BJ (cell line): ENCODE measurements around the gene ZNF507. TPM values are rescaled to one million over a fixed set of nuclear protein-coding genes. Genes with fewer than 3 reads are reported as not detected.
A peak's percentile ranks its signal among the peaks of the same experiment; 100 is the strongest.

Source experiments
- CTCF ChIA-PET: fragments of 350-600 bp; formaldehyde crosslinking; extraction: SDS; loops from one replicate; lab custom pipeline; 2021; ENCODE audit warnings: antibody characterized with exemption, inconsistent platforms; lab: Yijun Ruan, JAX
- POLR2A ChIA-PET: fragments of 300-600 bp; sonication (Branson Sonifier 250); formaldehyde crosslinking; extraction: SDS; loops from one replicate; lab custom pipeline; 2021; ENCODE audit warnings: antibody characterized with exemption; lab: Charles Lee
- DNase-seq: peaks from one replicate; pipeline ENCODE4 v3.0.0-alpha.2; 2011; ENCODE audit warnings: low read depth
- H3K27me3 ChIP-seq: 2 replicates; pipeline ENCODE4 v1.6.0; 2011; ENCODE audit warnings: low read length; ENCODE audit not compliant: control insufficient read depth, insufficient read depth
- H3K36me3 ChIP-seq: 2 replicates; pipeline ENCODE4 v1.5.1; 2011; ENCODE audit warnings: low read length; ENCODE audit not compliant: control insufficient read depth, insufficient read depth
- H3K4me3 ChIP-seq: 2 replicates; pipeline ENCODE4 v1.5.1; 2011; ENCODE audit warnings: low read depth, mild to moderate bottlenecking, control low read depth, low read length
- polyA plus RNA-seq: library from polyadenylated mRNA; depleted of rRNA; stranded (reverse); fragments of >200 nt; gene quantifications from 2 replicates; pipeline ENCODE4 v1.2.3, GENCODE V29; 2011
- TF ChIP-seq, protein P1 (sequence below): IDR thresholded peaks from 2 replicates; pipeline ENCODE4 v1.5.1; 2011; ENCODE audit warnings: low read depth, mild to moderate bottlenecking, control low read depth, inconsistent platforms, low read length, moderate library complexity; ENCODE audit not compliant: insufficient read depth

The ZNF507 gene
- polyA plus RNA-seq, 1 experiment, result 6.7 TPM

DNA sequence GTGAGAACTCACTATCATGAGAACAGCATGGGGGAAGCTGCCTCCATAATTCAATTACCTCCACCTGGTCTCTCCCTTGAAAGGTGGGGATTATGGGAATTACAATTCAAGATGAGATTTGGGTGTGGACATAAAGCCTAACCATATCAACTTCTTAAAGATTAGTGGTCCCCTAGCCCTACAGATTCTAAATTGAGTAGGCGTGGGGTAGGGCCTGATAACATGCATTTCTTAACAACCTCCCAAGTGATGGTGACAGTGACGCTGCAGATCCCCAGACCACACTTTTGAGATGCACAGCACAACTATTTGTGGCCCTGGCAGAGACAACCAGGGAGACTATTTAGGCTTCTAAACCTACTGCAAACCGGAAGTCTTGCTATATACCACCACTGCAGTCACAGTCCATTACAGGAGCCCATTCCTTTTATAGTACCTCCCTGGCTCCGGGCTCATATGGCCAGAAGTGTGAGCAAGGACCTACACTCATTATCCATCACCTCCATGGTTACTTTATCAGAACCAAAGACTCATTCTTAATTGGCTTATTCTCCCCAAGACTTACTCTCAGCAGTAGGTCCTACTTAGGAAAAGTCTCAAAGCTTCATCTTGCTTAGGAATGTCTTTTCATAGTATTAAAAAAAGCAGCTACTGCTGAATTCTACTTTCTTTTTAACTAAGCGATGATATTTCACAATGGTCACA lies 58.0 kb downstream of the ZNF507 start:
- POLR2A ChIA-PET, result no interaction called here

DNA sequence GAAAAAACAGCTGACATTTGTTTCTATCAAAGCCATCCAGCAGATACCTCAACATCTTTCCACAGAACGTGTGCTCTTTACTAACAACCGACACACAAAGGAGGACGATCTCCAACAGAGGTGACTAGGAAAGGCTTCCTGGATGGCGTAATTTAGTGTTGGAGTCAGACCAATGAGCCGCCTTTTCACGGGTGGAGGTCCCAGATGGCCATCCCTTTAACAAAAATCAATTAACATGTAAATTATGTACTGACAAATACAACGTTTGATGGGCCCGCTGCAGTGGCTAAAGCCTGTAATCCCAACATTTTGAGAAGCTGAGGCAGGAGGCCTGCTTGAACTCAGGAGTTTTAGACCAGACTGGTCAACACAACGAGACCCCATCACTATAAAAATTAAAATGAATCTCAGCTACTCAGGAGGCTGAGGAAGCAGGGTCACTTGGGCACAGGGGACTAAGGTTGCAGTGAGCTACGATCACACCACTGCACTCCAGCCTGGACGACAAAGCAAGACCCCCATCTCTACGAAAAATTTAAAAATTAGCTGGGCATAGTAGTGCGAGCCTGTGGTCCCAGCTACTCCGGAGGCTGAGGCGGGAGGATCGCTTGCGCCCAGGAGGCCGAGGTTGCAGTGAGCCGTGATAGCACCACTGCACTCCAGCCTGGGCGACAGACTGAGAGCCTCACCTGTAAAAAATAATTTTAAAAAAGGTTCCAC lies 59.0 kb downstream of the ZNF507 start:
- no peak for DNase-seq
- Histone ChIP-seq H3K36me3 (no peaks in the 10 kb centered on the region; the same call in 1 of the 2 replicates), H3K27me3 (no peaks in the 10 kb centered on the region), H3K4me3 (peak overlapping the region; percentile 95)
- CTCF ChIA-PET, result interaction anchor here (0.7 kb wide), 1 partner anchor 58 kb away, joined by 4 read pairs; no protein-coding TSS in a partner anchor
- TF ChIP-seq, protein P1, sequence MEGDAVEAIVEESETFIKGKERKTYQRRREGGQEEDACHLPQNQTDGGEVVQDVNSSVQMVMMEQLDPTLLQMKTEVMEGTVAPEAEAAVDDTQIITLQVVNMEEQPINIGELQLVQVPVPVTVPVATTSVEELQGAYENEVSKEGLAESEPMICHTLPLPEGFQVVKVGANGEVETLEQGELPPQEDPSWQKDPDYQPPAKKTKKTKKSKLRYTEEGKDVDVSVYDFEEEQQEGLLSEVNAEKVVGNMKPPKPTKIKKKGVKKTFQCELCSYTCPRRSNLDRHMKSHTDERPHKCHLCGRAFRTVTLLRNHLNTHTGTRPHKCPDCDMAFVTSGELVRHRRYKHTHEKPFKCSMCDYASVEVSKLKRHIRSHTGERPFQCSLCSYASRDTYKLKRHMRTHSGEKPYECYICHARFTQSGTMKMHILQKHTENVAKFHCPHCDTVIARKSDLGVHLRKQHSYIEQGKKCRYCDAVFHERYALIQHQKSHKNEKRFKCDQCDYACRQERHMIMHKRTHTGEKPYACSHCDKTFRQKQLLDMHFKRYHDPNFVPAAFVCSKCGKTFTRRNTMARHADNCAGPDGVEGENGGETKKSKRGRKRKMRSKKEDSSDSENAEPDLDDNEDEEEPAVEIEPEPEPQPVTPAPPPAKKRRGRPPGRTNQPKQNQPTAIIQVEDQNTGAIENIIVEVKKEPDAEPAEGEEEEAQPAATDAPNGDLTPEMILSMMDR, result no peak
- POLR2A ChIA-PET, result no interaction called here

More for the DNA sequence above, 58.0 kb downstream of the ZNF507 start:
- Histone ChIP-seq H3K4me3 (no peak overlapping the region), H3K36me3 (no peaks in the 10 kb centered on the region; the same call in 1 of the 2 replicates), H3K27me3 (no peaks in the 10 kb centered on the region)
- TF ChIP-seq, protein P1, result no peak
- no peak for DNase-seq
- CTCF ChIA-PET, result no interaction called here

DNA sequence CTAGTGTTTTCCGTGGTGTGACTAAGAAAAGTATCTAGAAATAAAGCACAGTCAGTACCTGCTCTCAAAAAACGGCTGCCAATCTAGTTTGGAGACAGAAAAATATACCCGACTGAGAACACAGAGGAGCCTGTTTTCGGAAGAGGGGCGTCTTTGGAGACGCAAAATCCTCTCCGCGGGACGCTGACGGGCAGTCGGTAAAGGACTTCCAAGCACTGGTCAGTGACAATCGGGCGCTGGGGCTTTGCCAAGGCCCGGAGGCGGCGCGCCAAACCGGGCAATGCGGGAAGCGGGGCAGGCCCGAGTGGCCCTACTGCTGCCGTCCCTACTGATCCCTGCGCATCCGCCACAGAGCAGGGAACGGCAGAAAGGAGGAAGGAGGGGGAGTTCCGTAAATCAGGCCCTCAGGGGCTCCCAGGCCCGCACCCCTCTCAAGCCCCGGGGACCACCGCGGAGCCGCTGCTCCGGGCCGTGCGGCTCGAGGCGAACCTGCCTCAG lies 59.6 kb downstream of the ZNF507 start:
- DNase-seq, result no peak
- ChIA-PET CTCF (no interaction called here), POLR2A (no interaction called here)
- TF ChIP-seq, protein P1, result no peak
- Histone ChIP-seq H3K27me3 (no peaks in the 10 kb centered on the region), H3K4me3 (peak overlapping the region; percentile 95), H3K36me3 (peaks cover 4% of the 10 kb centered on the region)

DNA sequence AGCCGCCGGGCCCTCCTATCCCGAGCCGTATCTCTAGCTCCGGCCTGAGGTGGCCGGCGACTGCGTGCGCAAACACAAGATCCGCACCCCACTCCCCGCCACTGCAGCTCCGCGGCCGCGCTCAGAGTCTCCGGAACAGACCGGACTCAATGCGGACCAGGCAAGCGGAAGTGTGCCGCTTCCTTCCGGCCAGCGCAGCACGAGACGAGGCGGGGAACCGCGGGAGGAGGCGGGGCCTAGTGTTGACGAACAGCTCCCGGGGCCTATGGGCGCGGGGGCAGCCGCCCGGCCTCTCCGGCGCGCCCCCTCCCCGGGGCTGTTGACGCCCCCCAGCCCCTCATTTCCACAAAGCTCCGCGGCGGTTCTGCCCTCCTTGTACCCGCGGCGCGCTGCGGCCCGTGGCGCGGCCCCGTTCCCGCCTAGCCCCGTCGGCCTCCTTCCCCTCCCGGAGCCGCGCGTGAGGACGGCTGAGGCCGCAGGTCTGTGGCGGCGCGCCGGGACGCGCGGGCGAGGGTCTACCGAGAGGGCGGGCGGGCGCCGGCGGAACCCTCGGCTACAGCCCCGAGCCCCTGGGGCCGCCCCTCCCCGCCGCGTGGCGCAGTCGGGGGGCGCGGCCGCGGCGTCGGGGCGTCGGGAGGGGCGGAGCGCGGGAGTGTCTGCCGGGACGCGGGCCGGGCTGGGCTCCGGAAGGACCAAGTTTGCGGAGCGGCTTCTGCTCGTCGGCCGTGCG lies 60.2 kb downstream of the ZNF507 start, which contains the start of gene DPY19L3:
Gene DPY19L3, plus strand, starts transcription at position 340 of the 730 bp plus-strand sequence. CDS start 2,484 bp downstream, outside the sequence.
- TF ChIP-seq, protein P1, result no peak
- no peaks in the 10 kb centered on the region for H3K27me3 ChIP-seq
- peaks cover 4% of the 10 kb centered on the region for H3K36me3 ChIP-seq
- ChIA-PET CTCF (no interaction called here), POLR2A (interaction anchor here (0.6 to 1.1 kb wide), 2 partner anchors 10 to 32 kb away, joined by 3 to 4 read pairs; no protein-coding TSS in a partner anchor)
- DNase-seq, result peak; percentile 41
- H3K4me3 ChIP-seq, result peak within 1 kb of the TSS; percentile 95
